Bladder microvascular endothelial cell (primary cell): ENCODE measurements around the gene TSPYL1. TPM values are rescaled to one million over a fixed set of nuclear protein-coding genes. Genes with fewer than 3 reads are reported as not detected.

Source experiments
- total RNA-seq: library from RNA; depleted of rRNA; stranded (reverse); fragments of >200 nt; gene quantifications from 2 replicates; pipeline ENCODE4 v1.2.3, GENCODE V29; 2014

The TSPYL1 gene
- total RNA-seq: 51.6 and 62.3 TPM in 2 replicates

GRCh38 chr6:116279232-116280160, at the start of gene TSPYL1:
Gene TSPYL1 (minus strand): TSS chr6:116279930. CDS start chr6:116279830, 100 bp downstream.

GRCh38 chr6:116253505-116254296, 26.0 kb downstream of the TSPYL1 start, which contains the start of gene TSPYL4:
Gene TSPYL4 (minus strand): TSS chr6:116254075. CDS start chr6:116254008, 67 bp downstream.

Other genes starting within 250 kb of the TSPYL1 start
- gene FRK, start 219.0 kb downstream of the TSPYL1 start, total RNA-seq: under 0.01 and 0.06 TPM in 2 replicates
- gene NT5DC1, start 179.1 kb downstream of the TSPYL1 start, total RNA-seq: 4.9 and 5.8 TPM in 2 replicates
- gene COL10A1, start 153.8 kb downstream of the TSPYL1 start, total RNA-seq: not detected in 2 replicates
- gene TSPYL4, start 25.9 kb downstream of the TSPYL1 start, total RNA-seq: 5.7 and 11.0 TPM in 2 replicates
- gene DSE, start 91.0 kb upstream of the TSPYL1 start, total RNA-seq: 10.4 and 20.0 TPM in 2 replicates
- 0.50 and 1.3 TPM in 2 replicates for gene CALHM6, start 181.4 kb upstream of the TSPYL1 start, total RNA-seq
- 5.3 and 12.6 TPM in 2 replicates for gene CALHM5, start 231.7 kb upstream of the TSPYL1 start, total RNA-seq